HG03066 (cell line): ENCODE data around the gene LRRC74A.

Source experiments
- ATAC-seq: cut with Tn5 transposase; IDR thresholded peaks from one replicate; pipeline ENCODE4 v1.9.1; 2021; ENCODE audit warnings: low read depth; ENCODE audit not compliant: unreplicated experiment

LRRC74A gene

DNA sequence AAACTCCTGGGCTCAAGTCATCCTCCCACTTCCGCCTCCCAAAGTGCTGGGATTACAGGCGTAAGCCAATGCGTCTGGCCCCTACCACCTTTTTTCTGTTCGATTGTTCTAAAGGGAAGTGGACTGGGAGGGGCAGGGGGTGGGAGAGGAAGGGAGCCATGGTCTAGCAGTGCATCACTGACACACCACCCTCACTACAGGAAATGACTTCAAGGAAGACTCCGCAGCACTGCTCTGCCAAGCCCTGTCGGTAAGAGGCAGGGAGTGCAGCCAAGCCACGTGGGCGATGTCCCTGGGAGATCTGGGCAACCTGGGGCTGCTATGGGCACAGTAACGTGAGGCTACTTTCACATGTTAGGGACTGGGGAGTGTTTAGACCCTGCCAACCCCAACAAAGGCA lies 18.0 kb downstream of the LRRC74A start:
- no peak for ATAC-seq

DNA sequence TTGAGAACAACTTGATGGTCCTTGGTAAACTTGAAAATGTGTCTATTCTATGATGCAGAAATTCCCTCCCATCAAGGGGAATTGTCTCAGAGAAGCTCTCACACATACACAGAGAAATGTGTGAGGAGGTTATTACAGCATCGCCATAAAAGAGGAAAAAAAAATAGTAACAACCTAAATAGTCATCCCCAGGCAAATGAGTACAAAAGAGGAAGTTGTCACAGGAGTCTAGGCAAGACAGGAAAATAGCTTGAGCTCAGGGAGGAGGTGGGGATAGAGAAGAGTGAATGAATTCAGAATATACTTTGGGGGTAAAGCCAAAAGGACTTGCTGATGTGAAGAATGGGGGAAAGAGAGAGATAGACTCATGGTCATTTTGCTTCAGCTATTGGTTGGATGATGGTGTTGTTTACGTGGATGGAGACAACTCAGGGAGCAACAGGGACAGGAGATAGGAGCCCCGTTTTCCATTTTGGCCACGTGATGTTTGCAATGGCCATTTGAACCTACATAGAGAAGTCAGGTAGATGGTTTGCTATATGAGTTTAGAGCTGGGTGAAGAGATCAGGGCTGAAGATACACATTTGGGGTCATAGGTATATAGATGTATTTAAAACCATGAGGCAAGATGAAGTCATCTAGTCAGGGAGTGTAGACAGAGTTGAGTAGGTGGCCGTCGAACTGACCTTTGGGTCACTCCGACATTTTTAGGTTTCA lies 20.3 kb downstream of the LRRC74A start:
- ATAC-seq: no peak

DNA sequence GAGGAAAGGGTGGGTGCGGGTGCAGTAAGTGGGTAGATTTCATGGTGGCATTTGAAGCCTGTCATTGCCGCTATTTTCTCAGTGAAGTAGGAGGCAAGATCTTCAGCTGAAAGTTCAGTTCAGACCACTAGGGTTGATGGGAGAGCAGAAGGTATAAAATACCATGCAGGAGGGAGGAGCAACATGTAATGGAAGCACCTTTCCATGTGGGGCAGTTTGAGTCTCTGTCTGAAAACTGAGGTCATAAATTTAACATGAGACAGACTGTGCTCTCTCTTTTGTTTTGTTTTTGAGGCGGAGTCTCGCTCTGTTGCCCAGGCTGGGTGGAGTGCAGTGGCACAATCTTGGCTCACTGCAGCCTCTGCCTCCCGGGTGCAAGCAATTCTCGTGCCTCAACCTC lies 22.7 kb downstream of the LRRC74A start:
- ATAC-seq: no peak

GRCh38 chr14:76855066-76855465 lies 28.9 kb downstream of the LRRC74A start:
- ATAC-seq: no peak

- no peak for ATAC-seq
Measured at GRCh38 chr14:76856769-76857168, 30.6 kb downstream of the LRRC74A start.

DNA sequence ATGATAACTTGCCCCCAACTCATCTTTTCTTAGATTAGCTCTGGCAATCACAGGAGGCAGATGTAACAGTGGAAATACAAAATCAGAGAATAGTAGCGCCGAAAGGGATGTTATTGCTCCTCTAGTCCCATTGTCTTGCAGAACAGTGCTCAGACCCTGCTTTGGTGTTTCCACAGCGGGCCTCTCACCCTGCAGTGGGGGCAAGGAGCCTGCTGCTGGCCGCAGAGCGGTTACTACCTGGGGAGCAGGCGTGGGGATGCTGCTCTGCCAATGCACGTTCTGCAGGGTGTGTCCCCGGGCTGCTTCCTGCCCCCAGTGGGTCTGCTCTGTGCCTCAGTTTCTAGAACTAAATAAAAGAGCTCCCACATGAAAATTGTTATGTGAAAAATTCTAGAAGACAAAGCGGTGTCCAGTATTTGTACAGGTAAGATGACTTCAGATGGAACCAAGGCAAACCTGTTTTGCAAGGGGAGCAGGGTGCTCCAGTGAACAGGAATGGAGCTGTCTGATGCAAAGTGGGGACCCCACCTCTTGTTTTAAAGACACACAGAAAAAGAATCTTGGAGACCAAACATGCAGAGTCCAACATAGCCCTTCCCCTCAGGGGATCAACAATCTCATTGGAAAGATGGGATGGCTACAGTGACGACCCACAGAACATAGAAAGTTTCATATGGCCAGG lies 35.5 kb downstream of the LRRC74A start:
- ATAC-seq: no peak

DNA sequence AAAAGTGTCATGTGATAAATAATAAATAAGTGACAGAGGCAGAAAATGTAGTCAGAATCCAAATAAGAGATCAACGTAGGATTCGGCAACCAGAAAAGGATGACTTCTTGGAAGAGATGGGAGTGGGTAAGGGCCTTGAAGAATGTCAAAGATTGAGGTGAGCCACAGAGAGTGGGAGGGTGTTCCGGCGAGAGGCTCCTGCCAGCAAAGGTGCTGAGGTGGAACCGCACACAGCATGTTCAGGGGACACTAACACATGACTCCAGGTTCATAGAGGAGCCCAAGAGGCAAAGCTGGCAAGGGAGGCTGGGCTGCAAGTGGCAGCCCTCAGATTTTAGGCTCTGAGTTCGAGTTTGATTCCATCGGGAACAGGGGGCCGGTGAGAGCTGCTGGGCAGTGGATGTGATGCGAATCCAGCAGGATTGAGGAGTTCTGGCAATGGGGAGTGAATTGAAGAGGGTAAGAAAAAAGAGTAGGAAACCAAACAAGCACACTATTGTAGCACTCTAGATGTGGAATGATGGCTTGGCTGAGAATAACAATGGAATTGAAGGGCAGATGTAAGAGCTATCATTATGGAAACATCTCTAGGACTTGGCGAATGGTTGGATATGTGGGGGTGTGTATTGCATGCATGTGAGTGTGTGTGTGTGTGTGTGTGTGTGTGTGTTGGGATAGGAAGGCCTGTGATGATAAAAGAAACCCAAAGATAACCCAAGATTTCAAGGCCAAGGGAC lies 36.5 kb downstream of the LRRC74A start:
- ATAC-seq: no peak

GRCh38 chr14:76863724-76864407 lies 37.7 kb downstream of the LRRC74A start:
- no peak for ATAC-seq

- ATAC-seq: no peak
Measured at GRCh38 chr14:76866456-76866855, 40.2 kb downstream of the LRRC74A start.

- ATAC-seq: no peak
Measured at GRCh38 chr14:76867516-76868453, 41.6 kb downstream of the LRRC74A start.

GRCh38 chr14:76868454-76869170 lies 42.4 kb downstream of the LRRC74A start:
- no peak for ATAC-seq

DNA sequence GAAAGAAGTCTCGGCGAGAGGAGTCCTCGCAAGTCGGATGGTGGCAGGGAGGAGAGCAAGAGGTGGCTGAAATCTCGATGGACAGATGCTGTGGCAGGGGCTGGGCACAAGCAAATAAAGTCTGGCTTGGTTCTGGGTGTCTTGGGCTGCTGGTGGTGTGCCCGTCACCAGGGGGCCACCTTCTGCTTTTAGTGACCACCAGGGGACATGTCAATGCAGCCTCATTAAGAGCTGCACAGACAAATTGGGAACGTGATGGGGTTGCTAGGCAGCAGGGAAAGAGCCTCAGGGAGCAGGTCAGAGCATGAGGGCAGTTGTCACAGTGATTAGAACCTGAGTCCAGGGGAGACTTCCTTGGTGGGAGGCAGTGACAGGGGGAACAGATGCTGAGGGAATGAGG lies 44.0 kb downstream of the LRRC74A start:
- no peak for ATAC-seq

- ATAC-seq: no peak
Measured at GRCh38 chr14:76872796-76873432, 46.7 kb downstream of the LRRC74A start.

GRCh38 chr14:76874734-76875133 lies 48.5 kb downstream of the LRRC74A start:
- ATAC-seq: no peak

DNA sequence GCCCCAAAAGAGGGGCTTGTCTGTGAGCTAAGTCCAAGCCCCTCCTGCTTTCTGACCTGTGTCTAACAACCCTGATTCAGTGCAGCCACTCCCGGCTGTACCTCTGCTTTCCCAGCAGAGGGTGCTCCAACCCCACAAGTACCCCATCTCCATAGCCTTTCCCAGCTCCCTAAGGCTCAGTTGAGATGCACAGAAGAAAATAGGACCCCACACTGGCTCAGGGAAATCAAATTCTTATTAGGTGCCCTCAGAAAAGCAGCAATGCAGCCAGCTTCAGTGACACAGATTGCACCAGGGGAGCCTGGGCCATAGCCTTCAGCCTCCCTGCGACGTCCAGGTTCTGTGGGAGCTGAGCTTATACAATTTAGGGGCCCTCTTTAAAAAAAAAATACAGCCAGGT lies 49.9 kb downstream of the LRRC74A start:
- ATAC-seq: no peak

- ATAC-seq: no peak
Measured at GRCh38 chr14:76877871-76878270, 51.7 kb downstream of the LRRC74A start.

- ATAC-seq: no peak
Measured at GRCh38 chr14:76880449-76880848, 54.2 kb downstream of the LRRC74A start.

- no peak for ATAC-seq
Measured at GRCh38 chr14:76881348-76881747, 55.1 kb downstream of the LRRC74A start.

DNA sequence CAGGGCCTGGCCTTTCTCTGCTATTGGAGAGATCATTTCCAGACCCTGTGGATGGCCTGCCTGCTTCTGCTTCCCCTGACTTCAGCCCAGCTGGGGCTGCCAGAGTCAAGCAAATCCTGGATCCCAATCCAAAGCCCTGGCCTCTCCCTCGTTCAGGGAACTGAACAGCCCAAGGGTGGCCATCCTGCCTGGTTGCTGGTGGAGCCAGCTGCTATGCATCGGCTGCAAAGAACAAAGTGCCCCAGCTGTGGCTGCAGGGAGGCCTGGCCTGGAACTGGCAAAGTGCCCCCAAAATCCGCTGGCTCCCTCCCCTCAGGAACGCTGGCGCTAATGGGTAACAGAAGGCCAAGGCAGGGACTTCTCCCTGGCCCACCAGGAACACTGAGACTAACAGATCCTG lies 56.4 kb downstream of the LRRC74A start:
- ATAC-seq: no peak
